GM18505 (cell line): ENCODE data around the gene PYGB.

Source experiments
- ATAC-seq: cut with Tn5 transposase; IDR thresholded peaks from one replicate; pipeline ENCODE4 v1.9.1; 2021; ENCODE audit not compliant: unreplicated experiment
- POLR2A ChIP-seq: IDR thresholded peaks from 4 replicates; pipeline ENCODE4 v1.6.1; 2011; ENCODE audit warnings: borderline replicate concordance; ENCODE audit not compliant: insufficient read depth, insufficient read length; ENCODE audit errors: extremely low read depth

The PYGB gene

GRCh38 chr20:25286917-25287316, 39.0 kb downstream of the PYGB start:
- no peak for TF ChIP-seq POLR2A
- ATAC-seq = no peak

GRCh38 chr20:25287631-25288290, 39.9 kb downstream of the PYGB start:
- no peak for TF ChIP-seq POLR2A
- no peak for ATAC-seq

GRCh38 chr20:25288291-25289181, 40.7 kb downstream of the PYGB start:
- peak; percentile 90 for ATAC-seq

GRCh38 chr20:25289886-25290597, 42.2 kb downstream of the PYGB start:
- TF ChIP-seq POLR2A = no peak
- ATAC-seq = no peak

More at GRCh38 chr20:25288291-25289181, 40.7 kb downstream of the PYGB start:
- TF ChIP-seq POLR2A = no peak

- no peak for ATAC-seq
Measured at GRCh38 chr20:25290646-25291431, 43.0 kb downstream of the PYGB start.

GRCh38 chr20:25291432-25292133, 43.7 kb downstream of the PYGB start:
- no peak for TF ChIP-seq POLR2A
- no peak for ATAC-seq

More at GRCh38 chr20:25290646-25291431, 43.0 kb downstream of the PYGB start:
- no peak for TF ChIP-seq POLR2A

- peak; percentile 1 for TF ChIP-seq POLR2A
- no peak for ATAC-seq
Measured at GRCh38 chr20:25292176-25292891, 44.4 kb downstream of the PYGB start.

GRCh38 chr20:25293507-25293906, 45.6 kb downstream of the PYGB start:
- TF ChIP-seq POLR2A = no peak
- no peak for ATAC-seq

- ATAC-seq = no peak
- no peak for TF ChIP-seq POLR2A
Measured at GRCh38 chr20:25293910-25294458, 46.1 kb downstream of the PYGB start.

GRCh38 chr20:25294459-25295385, 46.8 kb downstream of the PYGB start:
- TF ChIP-seq POLR2A = no peak
- no peak for ATAC-seq
